IMR-90 (cell line): Measurements from ENCODE around the gene TTC23. TPM values are rescaled to one million over a fixed set of nuclear protein-coding genes. Genes with fewer than 3 reads are reported as not detected.
A peak's percentile ranks its signal among the peaks of the same experiment; 100 is the strongest.

Experiments used
- ATAC-seq: fragments of 200-7000 bp; cut with Tn5 transposase; 2 replicates; pipeline ENCODE4 v1.9.1; 2020; ENCODE audit warnings: low read depth, mild to moderate bottlenecking, moderate library complexity
- BruUV-seq: library from RNA; stranded (reverse); fragments of 400-500 nt; replicated peaks from 2 replicates; lab custom pipeline; 2021; lab: Mats Ljungman, UMichigan
- CTCF ChIA-PET: fragments of 300-600 bp; formaldehyde crosslinking; extraction: SDS; loops from one replicate; lab custom pipeline; 2021; ENCODE audit warnings: antibody characterized with exemption; lab: Yijun Ruan, JAX
- POLR2A ChIA-PET: fragments of 300-600 bp; sonication (Branson Sonifier 250); formaldehyde crosslinking; loops from one replicate; lab custom pipeline; 2022; ENCODE audit warnings: antibody characterized with exemption; ENCODE audit not compliant: unreplicated experiment; lab: Charles Lee
- DNase-seq: peaks from one replicate; pipeline ENCODE4 v3.0.0; 2013
- H2AFZ ChIP-seq: replicated peaks from 2 replicates; pipeline ENCODE3; 2013; ENCODE audit warnings: low read length, mild to moderate bottlenecking; ENCODE audit not compliant: poor library complexity
- H2AK5ac ChIP-seq: 2 replicates; pipeline ENCODE4 v1.6.1; 2013; ENCODE audit warnings: low read depth, low read length, inconsistent platforms
- H2AK9ac ChIP-seq: replicated peaks from 2 replicates; pipeline ENCODE3; 2013; ENCODE audit warnings: mild to moderate bottlenecking, low read depth, low read length, moderate library complexity; ENCODE audit not compliant: poor library complexity
- H2BK120ac ChIP-seq: 2 replicates; pipeline ENCODE4 v1.6.1; 2013; ENCODE audit warnings: low read depth, low read length, inconsistent platforms
- H2BK15ac ChIP-seq: 3 replicates; pipeline ENCODE4 v1.6.1; 2013; ENCODE audit warnings: low read depth, low read length, inconsistent platforms
- H2BK20ac ChIP-seq: 2 replicates; pipeline ENCODE4 v1.6.1; 2013; ENCODE audit warnings: low read depth, mild to moderate bottlenecking, inconsistent platforms, low read length, moderate library complexity
- H2BK5ac ChIP-seq: 2 replicates; pipeline ENCODE4 v1.6.1; 2013; ENCODE audit warnings: mild to moderate bottlenecking, low read depth, low read length, inconsistent platforms; ENCODE audit not compliant: poor library complexity, severe bottlenecking
- H3K14ac ChIP-seq: replicated peaks from 2 replicates; pipeline ENCODE4 v1.6.1; 2013; ENCODE audit warnings: low read depth, low read length, inconsistent platforms
- H3K18ac ChIP-seq: 2 replicates; pipeline ENCODE4 v1.6.1; 2013; ENCODE audit warnings: low read depth, low read length, control low read depth
- H3K23ac ChIP-seq: 2 replicates; pipeline ENCODE4 v1.6.1; 2013; ENCODE audit warnings: low read depth, low read length, inconsistent platforms
- H3K27ac ChIP-seq: 2 replicates; pipeline ENCODE4 v1.5.1; 2013; ENCODE audit warnings: mild to moderate bottlenecking, control low read depth, low read length; ENCODE audit not compliant: insufficient read depth
- H3K27me3 ChIP-seq: 2 replicates; pipeline ENCODE4 v1.6.1; 2013; ENCODE audit warnings: low read length; ENCODE audit not compliant: control insufficient read depth, insufficient read depth
- H3K36me3 ChIP-seq: 2 replicates; pipeline ENCODE4 v1.6.1; 2013; ENCODE audit warnings: low read length, mixed read lengths; ENCODE audit not compliant: control insufficient read depth, insufficient read depth
- H3K4ac ChIP-seq: 2 replicates; pipeline ENCODE4 v1.6.1; 2013; ENCODE audit warnings: low read depth, low read length, inconsistent platforms
- H3K4me1 ChIP-seq: 2 replicates; pipeline ENCODE4 v1.6.1; 2013; ENCODE audit warnings: low read length, mixed read lengths; ENCODE audit not compliant: control insufficient read depth, insufficient read depth
- H3K4me2 ChIP-seq: 2 replicates; pipeline ENCODE4 v1.6.1; 2013; ENCODE audit warnings: low read depth, mild to moderate bottlenecking, control low read depth, low read length, moderate library complexity
- H3K4me3 ChIP-seq: 2 replicates; pipeline ENCODE4 v1.5.1; 2013; ENCODE audit warnings: low read depth, mild to moderate bottlenecking, control low read depth, low read length, moderate library complexity; ENCODE audit not compliant: insufficient read depth
- H3K56ac ChIP-seq: 2 replicates; pipeline ENCODE4 v1.6.1; 2013; ENCODE audit warnings: low read length, inconsistent platforms; ENCODE audit not compliant: insufficient read depth; ENCODE audit errors: extremely low read depth
- H3K79me1 ChIP-seq, 2 experiments: 2 replicates each; pipeline ENCODE4 v1.6.1; 2013; ENCODE audit warnings: low read length in 2 of 2, inconsistent platforms in 1 of 2, low read depth in 1 of 2
- H3K9ac ChIP-seq: 2 replicates; pipeline ENCODE4 v1.6.1; 2013; ENCODE audit warnings: low read depth, low read length, control low read depth
- H3K9me1 ChIP-seq: 2 replicates; pipeline ENCODE4 v1.6.1; 2013; ENCODE audit warnings: low read length, inconsistent platforms; ENCODE audit not compliant: insufficient read depth
- H3K9me3 ChIP-seq: 2 replicates; pipeline ENCODE4 v1.6.1; 2013; ENCODE audit warnings: low read length; ENCODE audit not compliant: control insufficient read depth, insufficient read depth
- H4K20me1 ChIP-seq: 2 replicates; pipeline ENCODE4 v1.6.1; 2013; ENCODE audit warnings: low read length, inconsistent platforms; ENCODE audit not compliant: insufficient read depth
- H4K5ac ChIP-seq: 2 replicates; pipeline ENCODE4 v1.6.1; 2013; ENCODE audit warnings: mild to moderate bottlenecking, low read depth, low read length, control low read depth
- H4K8ac ChIP-seq, 2 experiments: 2 replicates each; pipeline ENCODE4 v1.6.1; 2013; ENCODE audit warnings: low read depth in 2 of 2, low read length in 2 of 2, control low read depth in 1 of 2, inconsistent platforms in 1 of 2
- H4K91ac ChIP-seq: 2 replicates; pipeline ENCODE4 v1.6.1; 2013; ENCODE audit warnings: low read depth, low read length, inconsistent platforms; ENCODE audit not compliant: insufficient read depth
- CTCF ChIP-seq: conservative IDR thresholded peaks from 2 replicates; pipeline ENCODE4 v1.5.1; 2012; ENCODE audit warnings: mild to moderate bottlenecking, low read depth, low read length, improper control_type of control experiment
- FOS ChIP-seq: fragments of 150-350 bp; IDR thresholded peaks from 2 replicates; pipeline ENCODE4 v1.6.1; 2016; ENCODE audit warnings: low read depth, low read length
- MAZ ChIP-seq: IDR thresholded peaks from 2 replicates; pipeline ENCODE4 v1.6.1; 2012; ENCODE audit warnings: low read depth, mild to moderate bottlenecking, low read length, improper control_type of control experiment, moderate library complexity, borderline replicate concordance
- MXI1 ChIP-seq: IDR thresholded peaks from 2 replicates; pipeline ENCODE4 v1.6.1; 2012; ENCODE audit warnings: low read depth, mild to moderate bottlenecking, low read length, moderate library complexity, borderline replicate concordance
- POLR2A ChIP-seq: IDR thresholded peaks from 2 replicates; pipeline ENCODE4 v1.6.1; 2012; ENCODE audit warnings: mild to moderate bottlenecking, low read depth, low read length
- RAD21 ChIP-seq: IDR thresholded peaks from 2 replicates; pipeline ENCODE4 v1.6.1; 2012; ENCODE audit warnings: low read length, improper control_type of control experiment
- RCOR1 ChIP-seq: IDR thresholded peaks from 2 replicates; pipeline ENCODE4 v1.6.1; 2012; ENCODE audit warnings: mild to moderate bottlenecking, low read length, improper control_type of control experiment; ENCODE audit not compliant: insufficient replicate concordance
- SMC3 ChIP-seq: fragments of 150-350 bp; IDR thresholded peaks from 2 replicates; pipeline ENCODE4 v1.6.1; 2016; ENCODE audit warnings: low read depth, mild to moderate bottlenecking, antibody characterized with exemption, low read length, moderate library complexity
- WGBS, 2 experiments: methylation state at CpG; one replicate each; pipeline versions ENCODE4 v1.1.5 to v1.1.7; 2013; ENCODE audit warnings: missing lambda C conversion rate in 2 of 2; ENCODE audit not compliant: insufficient read length in 1 of 2; ENCODE audit errors: extremely low coverage in 2 of 2; 5-methylcytosine and 5-hydroxymethylcytosine counted together
- dilution Hi-C: fragments of 300-500 bp; cut with HindIII; formaldehyde crosslinking; loops from one replicate; pipeline ENCODE4 v1.14.3; 2018; ENCODE audit warnings: low sequenced_read_pairs; ENCODE audit not compliant: unreplicated experiment
- in situ Hi-C: fragments of 300-500 bp; cut with MboI; formaldehyde crosslinking; loops from 3 replicates; pipeline ENCODE4 v1.14.3; 2019; ENCODE audit warnings: low sequenced_read_pairs, inconsistent platforms, mixed read lengths
- intact Hi-C: fragments of 100-400 bp; cut with micrococcal nuclease; formaldehyde crosslinking; loops from 2 replicates; pipeline ENCODE4 v1.10.0; 2022
- polyA plus RNA-seq, 3 experiments: library from polyadenylated mRNA; depleted of rRNA; stranded (reverse); fragments of >200 nt; gene quantifications; 2 replicates each; pipeline ENCODE4 v1.2.3, GENCODE V29; 2012; ENCODE audit warnings: low replicate concordance in 1 of 3
- total RNA-seq: library from RNA; depleted of rRNA; stranded (reverse); fragments of >200 nt; gene quantifications from 2 replicates; pipeline ENCODE4 v1.2.3, GENCODE V29; 2012

TTC23 gene
- total and polyA plus RNA-seq, 2 of the 4 experiments (the other 2 are of a cell fraction) = 7.8 to 29.8 TPM

GRCh38 chr15:99104788-99105513, 144.4 kb downstream of the TTC23 start, which contains the start of gene SYNM:
TSS of gene SYNM (plus strand) at chr15:99105080. CDS start at chr15:99105200, 120 bp downstream.
- peak; percentile 58; the same call in 1 of the 2 replicates for TF ChIP-seq MAZ
- TF ChIP-seq CTCF = peak; percentile 89
- peak; percentile 66 for TF ChIP-seq SMC3
- peak; percentile 83 for TF ChIP-seq POLR2A
- TF ChIP-seq RAD21 = peak; percentile 70
- TF ChIP-seq MXI1 = no peak
- no peak for TF ChIP-seq FOS
- peak; percentile 30 for TF ChIP-seq RCOR1
- Histone ChIP-seq H2BK20ac (no peak within 1 kb of the TSS), H2BK5ac (no peak within 1 kb of the TSS), H2AK9ac (peak within 1 kb of the TSS; percentile 47), H3K4me1 (peaks cover 1% of the 10 kb centered on the region; the same call in 1 of the 2 replicates), H4K20me1 (peaks cover 4% of the 10 kb centered on the region; the same call in 1 of the 2 replicates), H3K14ac (no peak within 1 kb of the TSS), H3K4me3 (peak within 1 kb of the TSS; percentile 60), H4K8ac (no peak within 1 kb of the TSS; a peak in 1 of 4 replicates), H4K91ac (no peak within 1 kb of the TSS), H4K5ac (no peak within 1 kb of the TSS), H2BK15ac (no peak within 1 kb of the TSS), H3K4ac (0 out of 2 replicates have a peak within 1 kb of the TSS, but pooled peaks have one; percentile 15), H3K9ac (0 out of 2 replicates have a peak within 1 kb of the TSS, but pooled peaks have one; percentile 7), H3K9me3 (no peaks in the 10 kb centered on the region), H3K27ac (no peak within 1 kb of the TSS), H3K56ac (no peak within 1 kb of the TSS), H2AFZ (peak within 1 kb of the TSS; percentile 90), H3K79me1 (peaks cover 7 to 33% of the 10 kb centered on the region in 2 experiments), H3K9me1 (0 out of 2 replicates have a peak, but pooled peaks cover 4% of the 10 kb centered on the region), H3K27me3 (peaks cover 6% of the 10 kb centered on the region), H3K4me2 (peak within 1 kb of the TSS; percentile 85), H3K36me3 (no peaks in the 10 kb centered on the region), H2BK120ac (no peak within 1 kb of the TSS), H3K23ac (no peak within 1 kb of the TSS), H3K18ac (no peak within 1 kb of the TSS), H2AK5ac (no peak within 1 kb of the TSS)
- WGBS, 2 experiments = 1% methylated on average over 54 of the region's 91 CpGs; no CpG with 5 or more reads in 1 of the 2 experiments
- no TSS peak for BruUV-seq
- in situ Hi-C loops (loop anchor here (25.0 kb wide), 1 partner anchor 632 kb away; the partner anchor contains the start of gene LYSMD4), dilution Hi-C loops (loop anchor here (25.0 kb wide), 1 partner anchor 107 kb away; no protein-coding TSS in a partner anchor), intact Hi-C loops (loop anchor here (1.0 to 5.0 kb wide), 2 partner anchors 108 to 627 kb away; partner anchors contain the start of gene LYSMD4)
- DNase-seq = peak; percentile 72
- peak; percentile 76 for ATAC-seq
- ChIA-PET POLR2A (no interaction called here), CTCF (interaction anchor here (0.7 to 1.7 kb wide), 11 partner anchors 12 to 433 kb away, joined by 3 to 10 read pairs (median 4); no protein-coding TSS in a partner anchor)
